ENCODE data around the gene MTURN.

The MTURN gene

GRCh38 chr7:30140456-30140855 lies 5.7 kb downstream of the MTURN start:
- DNase-seq = no peak
- H3K4me3 ChIP-seq (ENCODE audit: low read depth, low read length) = no peak overlapping the region
- H3K9me3 ChIP-seq = no peaks in the 10 kb centered on the region
- no peak for TF ChIP-seq CTCF (IDR thresholded peaks at IDR 0.05; ENCODE audit: low read depth, low read length)
- no peaks in the 10 kb centered on the region for H3K36me3 ChIP-seq
- H3K4me1 ChIP-seq = no peaks in the 10 kb centered on the region
- H3K27me3 ChIP-seq = no peaks in the 10 kb centered on the region

DNA sequence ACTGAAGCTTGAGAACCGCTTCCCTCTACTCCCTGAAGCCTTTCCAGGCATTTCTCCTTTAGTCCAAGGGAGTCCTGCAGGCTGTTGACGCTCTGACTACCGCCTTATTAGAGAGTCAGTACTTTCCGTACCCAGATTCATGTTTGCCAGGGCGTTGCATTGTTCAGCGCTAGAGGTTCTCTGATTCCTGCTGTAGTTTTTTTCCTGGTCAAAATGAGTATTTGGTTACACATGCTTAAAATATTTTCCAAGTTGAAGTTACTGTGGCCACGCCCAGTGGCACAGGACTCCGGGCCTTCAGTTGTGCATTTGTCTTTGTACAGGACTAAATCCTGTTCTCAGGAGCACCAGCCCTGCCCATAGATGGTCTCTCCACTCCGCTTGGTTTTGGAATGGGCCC lies 7.9 kb downstream of the MTURN start:
- no peak for DNase-seq
- Histone ChIP-seq H3K9me3 (no peaks in the 10 kb centered on the region), H3K4me1 (no peaks in the 10 kb centered on the region), H3K27me3 (no peaks in the 10 kb centered on the region), H3K36me3 (no peaks in the 10 kb centered on the region), H3K4me3 (ENCODE audit: low read depth, low read length) (no peak overlapping the region)
- no peak for TF ChIP-seq CTCF (IDR thresholded peaks at IDR 0.05; ENCODE audit: low read depth, low read length)

DNA sequence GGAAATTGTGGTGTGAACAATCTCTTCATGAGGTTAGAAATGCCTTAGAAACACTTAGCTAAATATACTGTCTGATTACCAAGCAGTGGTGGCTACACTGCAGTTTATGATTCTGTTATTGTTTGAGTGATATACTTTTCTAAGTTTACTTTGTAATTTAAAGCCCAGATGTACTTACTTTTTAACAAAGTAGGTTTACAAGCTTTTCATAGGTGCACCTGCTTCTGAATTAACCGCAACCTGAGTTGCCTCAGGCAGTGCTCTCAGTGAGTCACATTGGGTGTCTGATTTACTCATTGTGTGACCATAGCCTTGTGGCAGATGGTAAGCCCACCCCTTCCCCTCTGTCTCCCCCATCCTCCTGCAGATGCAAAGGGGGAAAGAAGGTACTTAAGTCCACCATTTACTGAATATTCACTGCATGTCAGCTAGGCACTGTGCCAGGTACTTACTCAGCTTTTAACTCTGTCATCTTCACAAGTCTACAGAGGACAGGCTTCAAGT lies 9.0 kb downstream of the MTURN start:
- no peaks in the 10 kb centered on the region for H3K36me3 ChIP-seq
- no peak for DNase-seq
- no peaks in the 10 kb centered on the region for H3K27me3 ChIP-seq
- no peaks in the 10 kb centered on the region for H3K4me1 ChIP-seq
- H3K9me3 ChIP-seq = no peaks in the 10 kb centered on the region
- no peak for TF ChIP-seq CTCF (IDR thresholded peaks at IDR 0.05; ENCODE audit: low read depth, low read length)
- no peak overlapping the region for H3K4me3 ChIP-seq (ENCODE audit: low read depth, low read length)

- no peaks in the 10 kb centered on the region for H3K36me3 ChIP-seq
- H3K4me1 ChIP-seq = no peaks in the 10 kb centered on the region
- no peak for DNase-seq
- H3K9me3 ChIP-seq = no peaks in the 10 kb centered on the region
- no peak overlapping the region for H3K4me3 ChIP-seq (ENCODE audit: low read depth, low read length)
- H3K27me3 ChIP-seq = no peaks in the 10 kb centered on the region
- TF ChIP-seq CTCF (IDR thresholded peaks at IDR 0.05; ENCODE audit: low read depth, low read length) = no peak
Observed at GRCh38 chr7:30144657-30145306, 10.0 kb downstream of the MTURN start.

DNA sequence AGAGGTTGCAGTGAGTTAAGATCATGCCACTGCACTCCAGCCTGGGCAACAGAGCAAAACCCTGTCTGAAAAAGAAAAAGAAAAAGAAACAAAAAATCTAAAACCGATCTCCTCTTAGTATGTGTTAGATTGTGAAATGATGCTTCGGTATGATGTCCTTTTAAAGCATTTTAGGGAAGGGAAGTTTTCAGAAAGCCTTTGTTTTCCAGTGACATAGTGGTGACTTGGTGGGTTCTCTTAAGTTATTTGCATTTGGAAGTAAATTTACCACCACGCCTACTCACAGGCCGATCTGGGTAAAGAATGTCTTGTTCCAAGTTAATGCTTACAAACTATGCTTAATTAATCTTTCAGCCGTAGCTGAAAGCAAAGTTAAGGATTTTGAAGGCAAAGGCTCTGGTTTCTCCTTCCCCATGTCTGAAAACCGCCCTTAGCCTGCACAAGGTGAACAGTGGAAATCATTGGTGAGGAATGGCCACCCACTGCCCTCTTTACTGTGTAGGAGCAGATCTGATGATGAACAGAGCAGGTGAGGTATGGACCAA lies 10.7 kb downstream of the MTURN start:
- DNase-seq = no peak
- Histone ChIP-seq H3K4me3 (ENCODE audit: low read depth, low read length) (no peak overlapping the region), H3K27me3 (no peaks in the 10 kb centered on the region), H3K36me3 (no peaks in the 10 kb centered on the region), H3K4me1 (no peaks in the 10 kb centered on the region), H3K9me3 (no peaks in the 10 kb centered on the region)
- no peak for TF ChIP-seq CTCF (IDR thresholded peaks at IDR 0.05; ENCODE audit: low read depth, low read length)

GRCh38 chr7:30146127-30146612 lies 11.4 kb downstream of the MTURN start:
- Histone ChIP-seq H3K36me3 (no peaks in the 10 kb centered on the region), H3K4me1 (no peaks in the 10 kb centered on the region), H3K4me3 (ENCODE audit: low read depth, low read length) (no peak overlapping the region), H3K27me3 (no peaks in the 10 kb centered on the region), H3K9me3 (no peaks in the 10 kb centered on the region)
- no peak for DNase-seq
- no peak for TF ChIP-seq CTCF (IDR thresholded peaks at IDR 0.05; ENCODE audit: low read depth, low read length)
